HuH-7.5 (cell line): ENCODE measurements around the gene GSTM5.
"Not testable (repeated sequence)": the region's sequence is repeated elsewhere in the genome, so short reads cannot be mapped to it uniquely, and the experiment has no call there.

Experiments
- DNase-seq: peaks from one replicate; pipeline ENCODE4 v3.0.0; 2011; ENCODE audit warnings: low spot score

Gene GSTM5

DNA sequence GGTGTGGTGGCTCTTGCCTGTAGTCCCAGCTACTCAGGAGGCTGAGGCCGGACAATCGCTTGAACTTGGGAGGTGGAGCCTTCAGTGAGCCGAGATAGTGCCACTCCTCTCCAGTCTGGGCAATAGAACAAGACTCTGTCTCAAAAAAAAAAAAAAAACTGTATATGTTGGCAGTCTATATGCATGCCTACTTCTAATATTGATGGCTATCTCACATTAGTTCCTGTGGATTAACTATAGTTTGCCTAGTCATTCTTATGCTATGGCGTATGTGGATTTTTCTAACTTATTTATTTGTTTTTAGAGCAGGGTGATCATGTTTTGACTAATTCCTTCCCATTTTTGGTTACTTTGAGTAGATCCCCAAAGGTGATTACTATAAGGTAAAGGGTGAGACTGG lies 15.0 kb upstream of the GSTM5 start:
- DNase-seq = no peak

DNA sequence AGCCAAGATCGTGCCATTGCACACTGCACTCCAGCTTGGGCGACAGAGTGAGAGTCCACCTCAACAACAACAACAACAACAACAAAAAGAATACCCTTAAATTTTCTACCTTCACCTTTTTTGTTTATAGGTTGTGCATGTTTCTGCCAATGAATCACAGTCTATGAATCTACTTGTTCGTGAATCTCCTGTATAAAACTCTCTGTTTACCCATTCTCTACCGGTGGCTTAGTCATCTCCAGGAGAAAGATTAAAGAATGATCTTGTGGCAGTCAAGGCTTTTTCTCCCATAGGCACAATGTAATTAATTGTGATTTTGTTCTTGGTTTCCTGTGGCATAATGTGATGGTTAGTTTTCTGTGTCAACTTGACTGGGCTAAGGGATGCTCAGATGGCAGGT lies 14.2 kb upstream of the GSTM5 start:
- DNase-seq = not testable (repeated sequence)

DNA sequence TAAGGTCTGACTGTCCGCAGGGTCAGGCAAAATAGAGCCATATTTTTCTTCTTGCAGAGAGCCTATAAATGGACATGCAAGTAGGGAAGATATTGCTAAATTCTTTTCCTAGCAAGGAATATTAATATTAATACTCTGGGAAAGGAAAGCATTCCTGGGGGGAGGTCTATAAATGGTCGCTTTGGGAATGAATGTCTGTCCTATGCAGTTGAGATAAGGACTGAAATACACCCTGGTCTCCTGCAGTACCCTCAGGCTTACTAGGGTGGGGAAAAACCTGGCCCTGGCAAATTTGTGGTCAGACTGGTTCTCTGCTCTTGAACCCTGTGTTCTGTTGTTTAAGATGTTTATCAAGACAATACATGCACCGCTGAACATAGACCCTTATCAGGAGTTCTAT lies 9.1 kb upstream of the GSTM5 start:
- DNase-seq = not testable (repeated sequence)

DNA sequence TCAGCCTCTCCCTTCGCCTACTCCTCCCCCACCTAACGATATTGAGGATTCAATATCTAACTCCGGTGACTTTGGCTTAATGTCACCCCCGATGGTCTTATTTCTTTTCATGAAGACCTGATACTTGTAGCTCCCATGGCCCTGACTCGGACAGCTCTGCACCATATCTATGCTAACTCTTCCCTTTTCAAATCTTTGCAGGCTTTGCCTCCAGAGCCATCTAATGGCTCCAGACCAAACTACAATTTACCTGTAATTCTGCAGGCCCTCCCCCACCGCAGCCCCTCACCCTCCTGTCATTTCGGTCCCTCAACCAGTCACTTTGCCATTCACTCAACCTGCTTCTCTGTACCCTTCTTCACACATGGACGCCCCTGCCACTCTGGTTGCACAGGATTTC lies 7.9 kb upstream of the GSTM5 start:
- no peak for DNase-seq

DNA sequence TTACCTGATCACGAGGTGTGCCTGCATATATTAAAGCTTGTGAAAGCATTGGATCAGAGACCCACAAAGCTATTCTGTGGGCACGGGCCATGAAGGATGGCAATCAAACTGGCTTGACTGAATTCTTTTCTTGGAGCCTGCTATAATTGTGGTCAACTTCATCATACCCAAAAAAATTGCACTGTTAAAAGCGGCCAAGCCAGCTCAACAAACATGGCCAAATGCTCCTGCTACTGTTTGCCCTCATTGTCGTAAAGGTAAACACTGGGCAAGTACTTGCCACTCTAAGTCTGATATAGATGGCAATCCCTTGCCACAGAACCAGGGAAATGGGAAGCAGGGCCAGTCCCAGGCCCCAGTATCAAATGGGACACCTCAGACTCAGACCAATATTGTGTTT lies 6.6 kb upstream of the GSTM5 start:
- DNase-seq = no peak

DNA sequence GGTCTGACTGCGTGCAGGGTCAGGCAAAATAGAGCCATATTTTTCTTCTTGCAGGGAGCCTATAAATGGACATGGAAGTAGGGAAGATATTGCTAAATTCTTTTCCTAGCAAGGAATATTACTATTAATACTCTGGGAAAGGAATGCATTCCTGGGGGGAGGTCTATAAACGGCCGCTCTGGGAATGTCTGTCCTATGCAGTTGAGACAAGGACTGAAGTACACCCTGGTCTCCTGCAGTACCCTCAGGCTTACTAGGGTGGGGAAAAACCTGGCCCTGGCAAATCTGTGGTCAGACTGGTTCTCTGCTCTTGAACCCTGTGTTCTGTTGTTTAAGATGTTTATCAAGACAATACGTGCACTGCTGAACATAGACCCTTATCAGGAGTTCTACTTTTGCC lies 3.1 kb upstream of the GSTM5 start:
- DNase-seq = not testable (repeated sequence)

DNA sequence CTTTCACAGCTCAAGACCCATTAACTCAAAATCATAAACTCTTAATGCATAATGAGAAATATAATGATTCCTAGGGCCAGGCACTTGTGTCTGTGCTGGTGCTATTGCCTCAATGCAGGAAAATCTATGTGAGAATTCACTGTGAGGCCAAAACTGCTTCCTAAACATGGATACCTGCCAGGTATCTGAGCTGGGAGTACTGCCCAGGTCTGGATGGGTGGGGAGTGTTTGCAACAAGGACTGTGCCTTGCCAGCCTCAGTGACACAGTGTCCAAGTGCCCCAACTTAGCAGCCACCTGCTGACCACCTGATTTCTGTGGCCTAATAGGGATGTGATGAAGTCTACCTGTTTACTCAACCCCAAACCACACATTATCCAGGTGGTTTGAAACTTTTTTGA lies 2.2 kb upstream of the GSTM5 start:
- DNase-seq = not testable (repeated sequence)

DNA sequence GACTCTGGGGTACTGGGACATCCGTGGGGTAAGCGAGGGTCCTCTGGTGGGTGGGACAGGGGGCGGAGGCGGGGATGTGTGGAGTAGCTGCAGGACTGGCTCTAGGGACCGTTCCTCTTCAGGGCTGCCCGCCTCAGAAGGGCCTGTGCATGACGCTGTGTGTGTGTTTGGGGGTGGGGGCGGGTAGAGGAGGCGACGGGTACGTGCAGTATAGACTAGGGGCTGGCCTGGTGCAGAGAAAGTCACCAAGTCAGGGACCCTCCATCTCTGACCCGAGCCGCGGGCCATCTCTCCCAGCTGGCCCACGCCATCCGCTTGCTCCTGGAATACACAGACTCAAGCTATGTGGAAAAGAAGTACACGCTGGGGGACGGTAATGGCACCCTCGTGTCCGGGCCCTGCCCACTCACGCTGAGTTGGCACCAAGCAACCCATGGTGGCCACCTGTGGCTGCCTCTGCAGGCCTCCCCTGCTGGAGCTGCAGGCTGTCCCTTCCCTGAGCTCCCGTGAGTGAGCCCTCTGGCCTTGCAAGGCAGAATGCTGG lies 342 bp downstream of the GSTM5 start:
- DNase-seq = no peak

DNA sequence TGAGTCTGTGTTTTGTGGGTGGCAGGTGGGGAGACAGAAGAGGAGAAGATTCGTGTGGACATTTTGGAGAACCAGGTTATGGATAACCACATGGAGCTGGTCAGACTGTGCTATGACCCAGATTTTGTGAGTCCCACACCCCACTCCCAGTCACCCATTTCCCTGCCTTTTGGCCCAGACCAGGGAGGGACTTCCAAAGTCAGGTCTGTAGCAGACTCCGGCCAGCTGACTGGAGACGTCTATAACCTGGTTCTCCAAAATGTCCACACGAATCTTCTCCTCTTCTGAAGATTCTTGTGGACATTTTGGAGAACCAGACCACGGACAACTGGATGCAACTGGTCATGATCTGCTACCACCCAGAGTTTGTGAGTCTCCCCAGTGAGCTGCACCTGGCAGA lies 1.6 kb downstream of the GSTM5 start:
- no peak for DNase-seq

DNA sequence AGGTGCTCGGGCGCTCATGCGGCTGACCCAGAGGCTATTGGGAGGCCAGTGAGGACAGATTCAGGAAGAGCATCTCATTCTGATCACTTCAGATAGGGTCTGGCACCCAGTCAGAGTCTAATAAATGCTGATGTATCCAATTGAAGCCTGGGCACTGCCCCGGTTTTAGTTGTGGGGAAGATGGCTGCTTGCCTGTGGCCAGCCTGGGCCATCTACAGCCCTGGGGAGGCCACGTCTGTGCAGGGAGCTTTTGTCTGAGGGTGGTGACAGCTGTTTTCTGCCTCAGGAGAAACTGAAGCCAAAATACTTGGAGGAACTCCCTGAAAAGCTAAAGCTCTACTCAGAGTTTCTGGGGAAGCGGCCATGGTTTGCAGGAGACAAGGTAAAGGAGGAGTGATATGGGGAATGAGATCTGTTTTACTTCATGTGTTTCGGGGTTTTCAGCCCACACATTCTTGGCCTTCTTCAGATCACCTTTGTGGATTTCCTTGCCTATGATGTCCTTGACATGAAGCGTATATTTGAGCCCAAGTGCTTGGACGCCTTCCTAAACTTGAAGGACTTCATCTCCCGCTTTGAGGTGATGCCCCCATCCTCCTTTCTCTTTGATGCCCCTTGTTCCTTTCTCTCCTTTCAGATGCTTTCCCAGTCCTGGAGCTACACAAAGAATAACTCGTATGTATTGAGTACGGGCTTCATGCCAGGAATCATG lies 2.8 kb downstream of the GSTM5 start:
- no peak for DNase-seq

DNA sequence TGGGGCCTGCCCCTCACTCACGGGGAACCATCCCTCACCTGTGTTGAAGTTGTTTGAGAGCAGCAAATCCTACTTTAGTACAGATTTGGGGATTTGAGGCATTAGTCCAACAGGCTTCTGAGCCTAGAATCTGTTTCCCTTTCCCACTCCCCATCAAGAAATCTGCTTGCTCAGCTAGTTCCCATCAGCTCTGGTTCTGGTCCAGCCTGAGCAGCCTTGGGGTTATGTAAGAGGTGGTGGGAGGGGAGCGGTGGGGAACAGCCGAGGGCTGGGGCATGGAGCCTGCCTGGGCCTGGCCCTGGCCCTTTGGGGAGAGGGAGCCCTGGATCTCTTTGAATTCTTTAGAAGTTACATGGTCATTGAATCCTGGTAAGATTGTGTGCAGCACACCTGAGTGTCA lies 4.1 kb downstream of the GSTM5 start:
- no peak for DNase-seq

DNA sequence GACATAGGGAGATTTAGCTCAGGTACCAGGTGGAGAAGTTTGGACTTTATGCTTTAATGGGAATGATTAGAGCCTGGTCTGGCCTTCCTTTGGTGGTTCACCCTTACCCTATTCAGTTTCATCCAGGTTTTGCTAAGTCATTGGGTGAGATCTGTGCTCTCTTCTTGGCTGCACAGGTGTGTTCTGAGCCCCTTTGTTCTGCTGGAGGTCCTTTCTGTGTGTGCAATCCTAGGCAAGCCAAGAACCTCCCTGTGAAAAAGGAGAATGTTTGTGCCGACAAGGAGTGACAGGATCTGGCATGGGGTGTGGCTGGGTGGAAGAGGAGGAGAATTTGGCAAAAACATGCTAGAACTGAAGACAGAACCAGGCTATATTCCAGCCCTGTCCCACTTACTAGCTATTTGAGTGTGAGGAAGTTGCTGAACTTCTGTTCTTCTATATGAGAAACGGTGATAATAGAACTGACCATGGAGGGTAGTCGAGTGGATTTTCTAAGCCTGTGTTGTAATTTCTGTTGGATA lies 4.6 kb downstream of the GSTM5 start:
- DNase-seq = no peak

DNA sequence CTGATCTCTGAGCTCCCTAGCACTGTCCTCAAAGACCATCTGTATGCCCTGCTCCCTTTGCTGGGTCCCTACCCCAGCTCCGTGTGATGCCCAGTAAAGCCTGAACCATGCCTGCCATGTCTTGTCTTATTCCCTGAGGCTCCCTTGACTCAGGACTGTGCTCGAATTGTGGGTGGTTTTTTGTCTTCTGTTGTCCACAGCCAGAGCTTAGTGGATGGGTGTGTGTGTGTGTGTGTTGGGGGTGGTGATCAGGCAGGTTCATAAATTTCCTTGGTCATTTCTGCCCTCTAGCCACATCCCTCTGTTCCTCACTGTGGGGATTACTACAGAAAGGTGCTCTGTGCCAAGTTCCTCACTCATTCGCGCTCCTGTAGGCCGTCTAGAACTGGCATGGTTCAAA lies 5.7 kb downstream of the GSTM5 start:
- DNase-seq = no peak

DNA sequence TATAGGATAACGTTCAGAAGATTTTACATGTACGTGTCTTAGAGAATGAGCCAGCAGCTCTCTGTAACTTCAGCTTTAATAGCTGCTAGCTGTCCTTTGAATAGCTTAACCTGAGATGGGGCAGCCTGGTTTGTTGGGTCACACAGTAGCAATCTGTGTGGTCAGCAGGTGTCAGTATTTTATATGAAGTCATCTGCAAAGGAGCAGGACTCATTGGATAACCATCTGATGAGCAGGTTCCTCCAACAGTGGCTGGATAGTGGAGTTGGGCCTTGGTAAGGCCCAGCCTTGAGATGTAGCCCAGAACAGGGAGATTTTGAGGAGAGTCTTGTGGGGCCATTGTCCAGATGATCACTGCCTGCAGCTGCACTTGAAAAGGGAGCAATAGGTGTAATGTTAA lies 6.4 kb downstream of the GSTM5 start:
- DNase-seq = peak; percentile 52

DNA sequence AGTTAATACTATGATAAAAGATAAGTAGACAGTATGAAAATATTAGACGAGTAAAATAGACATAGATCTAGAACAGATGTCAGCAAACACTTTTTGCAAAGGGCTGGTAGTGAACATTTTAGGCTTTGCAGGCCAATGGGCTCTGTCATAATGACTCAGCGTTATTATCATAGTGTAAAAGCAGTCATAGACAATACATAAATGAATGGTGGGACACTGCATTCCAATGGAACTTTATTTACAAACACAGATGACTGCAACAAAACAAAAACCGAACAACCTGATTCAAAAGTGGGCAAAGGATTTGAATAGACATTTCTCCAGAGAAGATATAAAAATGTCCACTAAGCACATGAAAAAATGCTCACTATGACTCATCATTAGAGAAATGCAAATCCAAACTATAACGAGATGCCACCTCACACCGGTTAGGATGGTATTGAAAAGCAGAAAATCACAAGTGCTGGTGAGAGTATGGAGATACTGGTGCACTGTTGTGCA lies 7.3 kb downstream of the GSTM5 start:
- no peak for DNase-seq

DNA sequence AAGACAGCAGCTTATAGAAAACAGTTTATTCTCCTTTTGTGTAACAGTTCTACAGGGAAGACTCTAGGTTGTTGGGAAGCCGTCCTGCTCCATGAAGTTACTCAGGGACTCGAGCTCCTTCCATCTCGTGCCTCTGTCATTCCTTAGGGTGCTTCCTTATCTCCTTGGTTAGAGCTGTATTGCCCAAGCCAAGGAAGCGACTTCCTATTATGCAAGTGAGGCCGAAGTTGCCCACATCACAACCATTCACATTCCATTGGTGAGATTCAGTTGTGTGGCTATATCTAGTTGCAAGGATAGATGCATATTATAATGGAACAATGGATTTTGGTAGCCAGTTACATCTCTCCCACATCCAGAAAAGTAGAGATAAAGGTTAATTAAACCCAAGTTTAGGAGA lies 9.0 kb downstream of the GSTM5 start:
- no peak for DNase-seq

DNA sequence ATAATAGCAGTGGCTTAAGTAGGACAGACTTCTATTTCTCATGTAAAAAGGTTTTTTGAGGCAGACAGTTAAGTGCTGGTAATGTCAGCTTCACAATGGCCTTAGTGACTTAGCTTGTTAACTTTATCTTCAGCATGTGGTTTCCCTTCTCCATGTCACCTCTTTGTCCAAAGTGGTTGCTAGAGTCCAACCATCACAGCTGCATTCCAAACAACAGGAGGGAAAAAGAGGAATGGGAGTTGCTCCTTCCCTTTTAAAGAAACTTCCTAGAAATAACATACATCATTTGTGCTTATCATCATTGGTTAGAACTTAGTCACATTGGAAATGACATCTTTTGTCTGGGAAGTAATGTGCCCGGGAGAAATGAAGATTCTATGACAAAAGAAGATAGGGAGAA lies 9.9 kb downstream of the GSTM5 start:
- no peak for DNase-seq

DNA sequence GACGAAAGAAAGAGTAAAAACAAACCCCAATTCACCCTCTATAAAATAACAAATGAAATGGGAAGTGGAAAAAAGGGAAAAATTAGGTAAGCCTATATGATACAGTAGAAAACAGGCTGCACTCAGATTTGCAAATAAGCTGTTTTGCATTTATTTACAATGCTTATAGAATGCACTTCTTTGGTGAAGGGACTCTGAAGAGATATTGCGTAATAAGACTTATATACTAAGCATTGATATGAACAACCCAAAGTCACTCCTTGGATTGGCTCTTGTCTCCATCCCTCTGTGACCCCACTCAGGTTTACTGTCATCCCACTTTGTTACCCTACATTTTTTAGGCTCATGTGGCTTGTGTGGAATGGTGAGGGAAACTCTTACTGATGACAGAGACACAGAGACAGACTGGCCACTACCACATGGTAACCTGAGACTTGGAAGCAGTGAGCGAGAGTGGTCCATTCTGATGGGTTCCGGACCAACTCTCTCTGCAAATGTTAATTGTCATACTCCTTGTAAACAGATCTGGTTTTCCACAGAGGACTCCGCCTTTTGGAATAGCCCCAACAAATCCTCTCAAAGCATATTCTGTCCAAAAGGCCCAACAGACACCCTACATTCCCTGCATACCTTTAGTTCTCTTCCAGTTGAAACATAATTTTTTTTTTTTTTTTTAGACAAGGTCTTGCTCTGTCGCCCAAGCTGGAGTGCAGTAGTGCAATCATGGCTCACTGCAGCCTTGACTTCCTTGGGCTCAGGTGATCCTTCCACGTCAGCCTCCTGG lies 11.0 kb downstream of the GSTM5 start:
- no peak for DNase-seq

DNA sequence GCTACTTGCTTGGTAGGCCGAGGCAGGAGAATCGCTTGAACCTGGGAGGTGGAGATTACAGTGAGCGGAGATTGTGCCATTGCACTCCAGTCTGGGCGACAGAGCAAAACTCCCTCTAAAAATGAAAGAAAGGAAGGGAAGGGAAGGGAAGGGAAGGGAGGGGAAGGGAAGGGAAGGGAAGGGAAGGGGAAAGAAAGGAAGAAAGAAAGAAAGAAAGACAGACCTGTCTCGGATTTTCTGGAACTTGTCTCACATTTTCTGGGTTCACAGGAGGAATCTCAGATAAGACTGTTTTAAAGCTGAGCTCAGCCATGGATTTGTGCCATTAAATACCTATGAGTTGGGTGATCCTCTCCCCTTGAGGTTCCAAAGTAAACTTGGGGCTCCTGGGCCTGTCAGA lies 12.9 kb downstream of the GSTM5 start:
- DNase-seq = no peak

DNA sequence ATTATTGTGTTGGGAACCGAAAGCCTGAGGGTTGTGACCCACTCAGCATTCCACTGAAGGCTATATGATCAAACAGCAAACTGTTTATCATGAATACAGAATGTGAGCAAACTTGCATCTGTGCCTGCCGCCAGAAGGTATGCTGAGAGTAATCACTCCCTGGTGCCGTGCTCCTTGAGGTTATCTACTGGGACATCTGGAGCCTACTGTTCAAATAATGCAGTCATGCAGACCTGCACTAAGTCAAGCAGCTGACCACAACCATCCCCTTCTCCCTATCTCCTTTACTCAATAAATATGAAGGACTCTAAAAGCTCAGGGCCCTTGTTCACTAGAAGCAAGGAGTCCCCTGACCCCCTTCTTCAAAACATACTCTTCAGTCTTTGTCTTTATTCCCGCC lies 13.5 kb downstream of the GSTM5 start:
- DNase-seq = no peak

DNA sequence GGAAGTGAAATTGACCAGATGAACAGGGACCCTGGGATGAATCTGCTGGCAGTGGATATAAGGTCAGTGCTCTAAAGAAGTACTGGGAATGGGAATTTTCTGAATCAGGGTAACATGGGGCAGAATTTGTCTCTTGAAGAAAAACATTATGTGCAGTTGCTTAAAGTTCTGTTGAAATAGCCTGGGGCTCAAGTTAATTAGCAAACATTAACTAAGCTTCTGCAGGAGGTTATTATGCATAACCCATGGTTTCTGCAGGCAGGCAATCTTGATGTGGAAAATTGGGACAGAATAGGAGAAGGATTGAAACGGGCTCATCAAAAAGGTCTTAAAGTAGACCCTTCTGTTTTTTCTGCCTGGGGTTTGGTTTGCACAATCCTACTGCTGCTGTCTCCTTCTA lies 14.0 kb downstream of the GSTM5 start:
- DNase-seq = no peak

DNA sequence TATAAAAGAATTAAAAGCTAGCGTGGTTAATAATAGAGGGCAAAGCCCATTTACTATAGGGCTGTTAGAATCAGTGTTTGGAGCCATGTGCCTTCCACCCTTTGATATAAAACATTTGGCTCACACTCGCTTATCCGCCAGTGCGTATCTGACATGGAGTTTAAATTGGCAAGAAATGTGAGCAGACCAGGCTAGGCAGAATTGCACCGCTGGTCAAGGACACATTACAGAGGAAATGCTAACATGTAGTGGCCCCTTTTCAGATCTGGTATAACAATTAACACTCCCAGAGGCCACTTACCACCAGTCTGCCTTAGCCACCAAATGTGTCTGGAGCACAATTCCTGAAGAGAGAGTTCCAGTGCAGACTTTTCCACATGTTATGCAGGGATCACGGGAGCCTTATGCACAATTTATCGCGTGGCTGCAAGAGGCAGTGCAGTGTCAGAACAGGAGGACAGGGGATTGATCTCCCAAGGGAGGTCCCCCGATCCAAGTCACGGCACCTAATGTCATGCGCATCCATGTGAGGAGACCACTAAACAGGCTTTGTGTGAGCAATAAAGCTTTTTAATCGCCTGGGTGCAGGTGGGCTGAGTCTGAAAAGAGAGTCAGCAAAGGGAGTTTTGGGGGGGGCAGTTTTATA lies 14.8 kb downstream of the GSTM5 start:
- no peak for DNase-seq

DNA sequence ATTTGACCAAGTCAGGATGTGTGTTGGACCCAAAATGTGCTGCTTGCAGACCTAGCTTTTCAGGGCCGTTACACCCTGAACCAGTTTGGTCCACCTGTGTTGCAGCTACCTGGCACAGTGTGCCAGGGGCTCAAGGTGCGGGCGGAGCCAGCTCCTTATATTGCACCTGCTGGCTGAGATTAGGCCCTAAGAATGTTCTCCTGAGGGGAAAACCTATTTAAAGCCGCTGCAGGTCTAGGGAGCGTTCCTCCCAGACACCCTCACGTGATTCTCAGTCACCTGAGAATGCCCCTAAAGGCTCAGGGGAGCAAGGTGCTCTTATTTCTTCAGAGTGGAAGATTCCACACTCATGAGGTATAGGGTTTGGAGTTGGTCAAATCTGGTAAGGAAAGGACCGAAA lies 16.8 kb downstream of the GSTM5 start:
- no peak for DNase-seq
